ENCODE measurements around the gene RBPJL.

Gene RBPJL

GRCh38 chr20:45306431-45306982 lies at the start of gene RBPJL:
TSS of gene RBPJL (plus strand) at chr20:45306840. CDS start at chr20:45306923, 83 bp downstream.
- TF ChIP-seq, protein P1, sequence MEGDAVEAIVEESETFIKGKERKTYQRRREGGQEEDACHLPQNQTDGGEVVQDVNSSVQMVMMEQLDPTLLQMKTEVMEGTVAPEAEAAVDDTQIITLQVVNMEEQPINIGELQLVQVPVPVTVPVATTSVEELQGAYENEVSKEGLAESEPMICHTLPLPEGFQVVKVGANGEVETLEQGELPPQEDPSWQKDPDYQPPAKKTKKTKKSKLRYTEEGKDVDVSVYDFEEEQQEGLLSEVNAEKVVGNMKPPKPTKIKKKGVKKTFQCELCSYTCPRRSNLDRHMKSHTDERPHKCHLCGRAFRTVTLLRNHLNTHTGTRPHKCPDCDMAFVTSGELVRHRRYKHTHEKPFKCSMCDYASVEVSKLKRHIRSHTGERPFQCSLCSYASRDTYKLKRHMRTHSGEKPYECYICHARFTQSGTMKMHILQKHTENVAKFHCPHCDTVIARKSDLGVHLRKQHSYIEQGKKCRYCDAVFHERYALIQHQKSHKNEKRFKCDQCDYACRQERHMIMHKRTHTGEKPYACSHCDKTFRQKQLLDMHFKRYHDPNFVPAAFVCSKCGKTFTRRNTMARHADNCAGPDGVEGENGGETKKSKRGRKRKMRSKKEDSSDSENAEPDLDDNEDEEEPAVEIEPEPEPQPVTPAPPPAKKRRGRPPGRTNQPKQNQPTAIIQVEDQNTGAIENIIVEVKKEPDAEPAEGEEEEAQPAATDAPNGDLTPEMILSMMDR (IDR thresholded peaks at IDR 0.05; ENCODE audit: low read length, missing control alignments): peak; percentile 66
- no peak within 1 kb of the TSS for H3K4me3 ChIP-seq (replicated peaks; ENCODE audit: low read depth, low read length)
- no peak for DNase-seq (ENCODE audit: low read depth)

- H3K4me3 ChIP-seq (replicated peaks; ENCODE audit: low read depth, low read length): no peak overlapping the region
- no peak for DNase-seq (ENCODE audit: low read depth)
- TF ChIP-seq, protein P1 (IDR thresholded peaks at IDR 0.05; ENCODE audit: low read length, missing control alignments): no peak
These were observed 49.5 kb upstream of the RBPJL start for GRCh38 chr20:45257161-45257560.

DNA sequence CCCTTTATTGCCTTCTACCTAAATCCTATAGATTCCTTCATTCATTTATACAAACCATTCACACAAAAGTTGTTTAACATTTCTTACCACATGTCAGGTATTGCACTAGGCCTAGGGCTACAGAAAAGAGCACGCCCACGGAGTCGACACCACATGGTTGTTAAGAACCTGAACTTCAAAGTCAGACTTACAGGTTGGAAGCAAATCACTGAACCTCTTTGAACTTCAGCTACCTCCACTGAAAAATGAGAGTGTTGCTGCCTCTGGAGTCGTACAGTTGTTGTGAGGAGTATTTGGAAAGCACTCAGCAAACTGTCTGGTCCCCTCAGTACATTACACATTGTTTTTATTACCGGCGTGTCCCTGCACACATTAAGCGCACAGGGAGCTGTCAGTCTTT lies 48.9 kb upstream of the RBPJL start:
- no peak overlapping the region for H3K4me3 ChIP-seq (replicated peaks; ENCODE audit: low read depth, low read length)
- DNase-seq (ENCODE audit: low read depth): no peak
- TF ChIP-seq, protein P1 (IDR thresholded peaks at IDR 0.05; ENCODE audit: low read length, missing control alignments): no peak

DNA sequence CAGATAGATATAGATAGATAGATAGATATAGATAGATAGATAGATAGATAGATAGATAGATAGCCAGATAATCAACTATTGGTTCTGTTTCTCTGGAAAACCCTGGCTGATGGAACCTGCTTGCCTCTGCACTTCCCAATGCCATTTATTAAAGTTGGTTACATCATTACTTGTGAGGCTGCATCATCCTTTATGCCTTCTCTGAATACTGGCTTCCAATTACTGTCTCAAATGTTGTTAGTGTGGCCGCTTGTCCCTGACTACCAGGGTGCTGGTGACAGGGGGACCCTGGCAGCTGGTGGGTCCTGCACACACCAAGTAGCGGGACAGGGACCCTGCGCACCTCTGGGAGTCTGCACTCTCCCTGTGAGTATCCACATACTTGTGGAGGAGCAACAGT lies 48.4 kb upstream of the RBPJL start:
- TF ChIP-seq, protein P1 (IDR thresholded peaks at IDR 0.05; ENCODE audit: low read length, missing control alignments): no peak
- no peak for DNase-seq (ENCODE audit: low read depth)
- no peak overlapping the region for H3K4me3 ChIP-seq (replicated peaks; ENCODE audit: low read depth, low read length)

- no peak overlapping the region for H3K4me3 ChIP-seq (replicated peaks; ENCODE audit: low read depth, low read length)
- TF ChIP-seq, protein P1 (IDR thresholded peaks at IDR 0.05; ENCODE audit: low read length, missing control alignments): no peak
- no peak for DNase-seq (ENCODE audit: low read depth)
These were observed 48.0 kb upstream of the RBPJL start for GRCh38 chr20:45258664-45259063.

DNA sequence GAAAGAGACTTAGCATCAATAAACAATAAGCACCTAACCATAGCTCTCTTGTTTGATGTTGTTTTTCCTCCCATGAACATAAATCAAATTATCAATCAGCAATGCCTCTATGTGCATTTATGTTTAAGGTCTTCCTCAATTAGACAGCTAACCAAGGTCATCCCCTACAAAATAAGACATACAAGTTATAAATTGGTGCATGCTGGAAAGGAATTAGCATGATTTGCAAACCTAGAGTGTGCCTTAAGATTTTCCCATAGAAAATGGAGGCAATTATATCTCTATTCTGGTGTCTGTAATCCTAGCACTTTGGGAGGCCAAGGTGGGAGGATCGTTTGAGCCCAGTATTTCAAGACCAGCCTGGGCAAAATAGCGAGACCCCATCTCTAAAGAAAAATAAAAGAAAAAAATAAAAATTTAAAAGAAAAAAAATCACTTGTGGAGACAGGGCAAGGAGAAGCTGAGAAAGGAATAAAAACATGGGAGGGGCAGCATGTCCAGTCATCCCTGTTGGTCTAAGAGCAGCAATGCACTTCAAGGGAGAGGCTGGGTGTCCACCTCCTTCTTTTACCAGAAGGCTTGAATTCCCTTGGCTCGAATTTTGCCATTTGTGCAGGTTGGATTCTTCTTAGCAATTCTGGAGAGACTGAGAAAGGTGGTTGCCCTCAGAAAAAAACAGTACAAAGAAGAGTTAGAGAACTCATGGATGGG lies 42.9 kb upstream of the RBPJL start:
- no peak for DNase-seq (ENCODE audit: low read depth)
- TF ChIP-seq, protein P1 (IDR thresholded peaks at IDR 0.05; ENCODE audit: low read length, missing control alignments): no peak
- H3K4me3 ChIP-seq (replicated peaks; ENCODE audit: low read depth, low read length): no peak overlapping the region

DNA sequence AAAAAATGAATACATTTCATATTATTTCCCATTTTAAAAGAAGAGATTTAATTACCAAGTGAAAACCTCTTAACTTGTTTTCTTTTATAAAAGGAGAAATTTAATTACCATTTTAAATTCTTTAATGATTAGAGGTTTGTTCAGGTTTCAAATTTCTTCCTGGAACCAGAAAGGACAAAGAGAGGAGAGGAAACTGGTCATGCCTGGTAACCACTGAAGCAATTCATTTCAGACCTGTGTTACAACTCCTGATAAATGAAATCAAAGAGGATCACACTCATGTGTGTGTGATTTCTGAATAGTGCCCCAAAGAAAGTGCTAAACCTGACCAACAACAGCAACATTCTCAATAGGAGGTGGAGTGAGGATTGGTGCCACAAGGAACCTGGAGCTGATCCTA lies 39.7 kb upstream of the RBPJL start:
- no peak for DNase-seq (ENCODE audit: low read depth)
- TF ChIP-seq, protein P1 (IDR thresholded peaks at IDR 0.05; ENCODE audit: low read length, missing control alignments): no peak
- H3K4me3 ChIP-seq (replicated peaks; ENCODE audit: low read depth, low read length): no peak overlapping the region
